OCI-LY7 (cell line): ENCODE data around the gene DPH1. TPM values are rescaled to one million over a fixed set of nuclear protein-coding genes. Genes with fewer than 3 reads are reported as not detected.
A peak's percentile ranks its signal among the peaks of the same experiment; 100 is the strongest.

Experiments used
- BruUV-seq: library from RNA; stranded (reverse); fragments of 400-500 nt; replicated peaks from 2 replicates; lab custom pipeline; 2021; lab: Mats Ljungman, UMichigan
- CTCF ChIA-PET: fragments of 300-600 bp; sonication (Branson Sonifier 250); formaldehyde crosslinking; loops from one replicate; lab custom pipeline; 2022; ENCODE audit warnings: antibody characterized with exemption; ENCODE audit not compliant: unreplicated experiment; lab: Charles Lee
- POLR2A ChIA-PET: fragments of 300-600 bp; sonication (Branson Sonifier 250); formaldehyde crosslinking; loops from one replicate; lab custom pipeline; 2022; ENCODE audit warnings: antibody characterized with exemption; lab: Charles Lee
- DNase-seq: peaks from one replicate; pipeline ENCODE4 v3.0.0-alpha.2; 2015; ENCODE audit warnings: low spot score
- H2AFZ ChIP-seq: fragments of 200-600 bp; sonication (generic), shearing (Covaris generic); 2 replicates; pipeline ENCODE4 v1.6.1; 2014; ENCODE audit warnings: mild to moderate bottlenecking, antibody characterized with exemption, low read length, moderate library complexity
- H3K27ac ChIP-seq: fragments of 200-600 bp; sonication (generic); 2 replicates; pipeline ENCODE4 v1.5.1; 2014; ENCODE audit warnings: mixed run types, low read depth, mild to moderate bottlenecking, moderate library complexity, low read length, inconsistent platforms; ENCODE audit not compliant: poor library complexity, severe bottlenecking
- H3K36me3 ChIP-seq: fragments of 200-600 bp; sonication (generic); 2 replicates; pipeline ENCODE4 v1.6.1; 2014; ENCODE audit warnings: mild to moderate bottlenecking, antibody characterized with exemption, low read length, moderate library complexity, mixed read lengths; ENCODE audit not compliant: insufficient read depth
- H3K4me1 ChIP-seq: fragments of 200-600 bp; sonication (generic); 2 replicates; pipeline ENCODE4 v1.5.1; 2014; ENCODE audit warnings: mild to moderate bottlenecking, low read length; ENCODE audit not compliant: insufficient read depth, poor library complexity, severe bottlenecking
- H3K4me2 ChIP-seq: fragments of 200-600 bp; sonication (generic); 2 replicates; pipeline ENCODE4 v1.6.1; 2014; ENCODE audit warnings: mild to moderate bottlenecking, low read length
- H3K4me3 ChIP-seq: fragments of 200-600 bp; sonication (generic); 2 replicates; pipeline ENCODE4 v1.5.1; 2014; ENCODE audit warnings: mild to moderate bottlenecking, low read depth, low read length; ENCODE audit not compliant: poor library complexity, severe bottlenecking
- H3K79me2 ChIP-seq: fragments of 200-600 bp; sonication (generic); 2 replicates; pipeline ENCODE4 v1.6.1; 2016; ENCODE audit warnings: low read depth, mild to moderate bottlenecking, low read length, moderate library complexity, mixed read lengths; ENCODE audit not compliant: insufficient read depth
- H3K9me2 ChIP-seq: fragments of 200-600 bp; sonication (generic); 2 replicates; pipeline ENCODE4 v1.6.1; 2016; ENCODE audit warnings: mild to moderate bottlenecking, low read length, mixed read lengths; ENCODE audit not compliant: insufficient read depth
- H3K9me3 ChIP-seq: fragments of 200-600 bp; sonication (generic); 2 replicates; pipeline ENCODE4 v1.6.1; 2014; ENCODE audit warnings: mild to moderate bottlenecking, mixed run types, low read length, mixed read lengths
- H4K20me1 ChIP-seq: fragments of 200-600 bp; sonication (generic); 2 replicates; pipeline ENCODE4 v1.6.1; 2014; ENCODE audit warnings: mild to moderate bottlenecking, antibody characterized with exemption, low read length, moderate library complexity, mixed read lengths; ENCODE audit not compliant: insufficient read depth
- EZH2phosphoT487 ChIP-seq: fragments of 200-600 bp; sonication (generic); IDR thresholded peaks from 2 replicates; pipeline ENCODE4 v1.6.1; 2018; ENCODE audit warnings: low read depth, borderline replicate concordance, mild to moderate bottlenecking, mixed run types, antibody characterized with exemption, low read length, moderate library complexity, mixed read lengths
- intact Hi-C: fragments of 100-400 bp; cut with micrococcal nuclease; formaldehyde crosslinking; loops from one replicate; pipeline ENCODE4 v1.10.0; 2022; ENCODE audit not compliant: unreplicated experiment
- total RNA-seq, 2 experiments: library from RNA; depleted of rRNA in 1 of 2; stranded (reverse); fragments of >200 nt in 1 of 2; shearing (Covaris generic) in 1 of 2; gene quantifications; 2 replicates each; pipeline ENCODE4 v1.2.3, GENCODE V29; 2014 to 2022
- TF ChIP-seq, protein P1 (sequence below): fragments of 200-600 bp; sonication (generic); conservative IDR thresholded peaks from 2 replicates; pipeline ENCODE4 v1.5.1; 2014; ENCODE audit warnings: mild to moderate bottlenecking, antibody characterized with exemption, low read length, moderate library complexity, mixed read lengths

Gene DPH1
- total RNA-seq, 2 experiments from 2014 or later = 26.5 to 35.1 TPM

DNA sequence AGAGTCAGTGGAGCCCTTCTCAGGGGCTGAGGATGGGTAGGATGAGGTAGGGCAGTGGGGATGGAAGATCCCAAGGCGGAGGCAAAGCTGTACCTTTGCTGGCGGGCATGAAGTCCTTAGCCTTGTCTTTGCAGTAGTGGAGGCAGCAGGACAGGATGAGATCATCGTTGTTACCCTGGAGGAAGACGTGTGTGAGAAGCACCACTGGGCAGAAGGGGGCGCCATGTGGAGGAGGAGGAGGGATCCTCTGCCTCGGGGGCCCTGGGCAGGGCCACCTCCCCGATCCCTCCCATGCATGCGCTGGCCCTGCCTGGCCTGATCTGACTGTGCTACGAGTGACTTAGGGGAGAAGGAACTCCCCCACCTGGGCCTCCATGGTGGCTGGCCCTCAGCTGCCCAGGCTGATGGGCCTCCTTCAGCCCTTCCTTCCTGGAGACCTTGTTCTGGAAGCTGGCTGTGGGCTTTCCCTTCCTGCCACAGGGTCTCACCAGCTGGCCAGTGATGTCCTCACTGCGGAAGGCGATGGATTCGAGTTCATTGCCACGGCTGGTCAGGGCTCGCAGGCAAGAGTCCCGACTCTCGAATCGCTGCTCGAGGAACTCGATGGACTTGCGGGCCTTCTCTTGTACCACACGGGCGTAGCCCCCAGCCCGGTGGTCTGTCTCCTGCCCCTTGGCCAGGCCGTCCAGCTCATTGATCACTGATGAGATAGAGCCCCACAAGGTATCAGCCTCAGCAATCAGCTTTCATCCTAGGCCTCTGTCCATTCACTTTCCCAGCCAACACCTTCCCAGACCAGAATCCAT is 35.2 kb downstream of the DPH1 start:
- no peak overlapping the region for H3K27ac ChIP-seq
- H2AFZ ChIP-seq = no peak overlapping the region
- no peaks in the 10 kb centered on the region for H3K36me3 ChIP-seq
- intact Hi-C loops = no loop called here
- no peaks in the 10 kb centered on the region for H3K9me2 ChIP-seq
- TF ChIP-seq, protein P1, sequence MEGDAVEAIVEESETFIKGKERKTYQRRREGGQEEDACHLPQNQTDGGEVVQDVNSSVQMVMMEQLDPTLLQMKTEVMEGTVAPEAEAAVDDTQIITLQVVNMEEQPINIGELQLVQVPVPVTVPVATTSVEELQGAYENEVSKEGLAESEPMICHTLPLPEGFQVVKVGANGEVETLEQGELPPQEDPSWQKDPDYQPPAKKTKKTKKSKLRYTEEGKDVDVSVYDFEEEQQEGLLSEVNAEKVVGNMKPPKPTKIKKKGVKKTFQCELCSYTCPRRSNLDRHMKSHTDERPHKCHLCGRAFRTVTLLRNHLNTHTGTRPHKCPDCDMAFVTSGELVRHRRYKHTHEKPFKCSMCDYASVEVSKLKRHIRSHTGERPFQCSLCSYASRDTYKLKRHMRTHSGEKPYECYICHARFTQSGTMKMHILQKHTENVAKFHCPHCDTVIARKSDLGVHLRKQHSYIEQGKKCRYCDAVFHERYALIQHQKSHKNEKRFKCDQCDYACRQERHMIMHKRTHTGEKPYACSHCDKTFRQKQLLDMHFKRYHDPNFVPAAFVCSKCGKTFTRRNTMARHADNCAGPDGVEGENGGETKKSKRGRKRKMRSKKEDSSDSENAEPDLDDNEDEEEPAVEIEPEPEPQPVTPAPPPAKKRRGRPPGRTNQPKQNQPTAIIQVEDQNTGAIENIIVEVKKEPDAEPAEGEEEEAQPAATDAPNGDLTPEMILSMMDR = peak; percentile 70
- no peak for TF ChIP-seq EZH2phosphoT487
- no peaks in the 10 kb centered on the region for H3K79me2 ChIP-seq
- H4K20me1 ChIP-seq = no peaks in the 10 kb centered on the region
- H3K4me1 ChIP-seq = peaks cover 28% of the 10 kb centered on the region
- CTCF ChIA-PET = interaction anchor here (0.9 kb wide), 1 partner anchor 53 kb away, joined by 3 read pairs; no protein-coding TSS in a partner anchor
- peak; percentile 53 for DNase-seq
- H3K4me2 ChIP-seq = peak overlapping the region; percentile 37
- POLR2A ChIA-PET = no interaction called here
- no peaks in the 10 kb centered on the region for H3K9me3 ChIP-seq
- BruUV-seq = no TSS peak
- no peak overlapping the region for H3K4me3 ChIP-seq

DNA sequence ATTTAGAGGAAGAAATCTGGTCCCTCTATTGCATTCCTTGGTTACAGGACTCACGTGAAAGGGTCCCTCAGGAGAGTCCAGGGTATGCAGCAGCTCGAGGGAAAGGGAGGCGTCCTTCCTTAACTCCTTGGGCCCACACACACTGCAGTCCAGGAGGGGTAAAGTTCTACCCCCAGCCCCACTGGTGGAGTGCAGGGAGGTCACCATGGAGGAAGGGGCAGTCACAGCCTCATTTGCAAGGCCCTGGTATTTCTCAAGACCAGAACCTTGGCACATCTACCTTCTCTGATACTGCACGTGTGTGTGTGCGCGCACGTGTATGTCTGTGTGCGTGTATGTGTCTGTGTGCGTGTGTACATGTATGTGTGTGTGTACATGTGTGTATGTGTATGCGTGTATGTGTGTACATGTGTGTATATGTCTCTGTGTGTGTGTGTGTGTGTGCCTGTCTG is 36.0 kb downstream of the DPH1 start:
- TF ChIP-seq, protein P1 = no peak
- no peak for TF ChIP-seq EZH2phosphoT487
- no peaks in the 10 kb centered on the region for H3K79me2 ChIP-seq
- H2AFZ ChIP-seq = no peak overlapping the region
- no peak overlapping the region for H3K4me2 ChIP-seq
- H3K4me1 ChIP-seq = peaks cover 28% of the 10 kb centered on the region
- H3K9me2 ChIP-seq = no peaks in the 10 kb centered on the region
- no peaks in the 10 kb centered on the region for H3K9me3 ChIP-seq
- no TSS peak for BruUV-seq
- H3K27ac ChIP-seq = no peak overlapping the region
- no peaks in the 10 kb centered on the region for H3K36me3 ChIP-seq
- H3K4me3 ChIP-seq = no peak overlapping the region
- ChIA-PET CTCF (no interaction called here), POLR2A (no interaction called here)
- DNase-seq = no peak
- no peaks in the 10 kb centered on the region for H4K20me1 ChIP-seq
- intact Hi-C loops = no loop called here

DNA sequence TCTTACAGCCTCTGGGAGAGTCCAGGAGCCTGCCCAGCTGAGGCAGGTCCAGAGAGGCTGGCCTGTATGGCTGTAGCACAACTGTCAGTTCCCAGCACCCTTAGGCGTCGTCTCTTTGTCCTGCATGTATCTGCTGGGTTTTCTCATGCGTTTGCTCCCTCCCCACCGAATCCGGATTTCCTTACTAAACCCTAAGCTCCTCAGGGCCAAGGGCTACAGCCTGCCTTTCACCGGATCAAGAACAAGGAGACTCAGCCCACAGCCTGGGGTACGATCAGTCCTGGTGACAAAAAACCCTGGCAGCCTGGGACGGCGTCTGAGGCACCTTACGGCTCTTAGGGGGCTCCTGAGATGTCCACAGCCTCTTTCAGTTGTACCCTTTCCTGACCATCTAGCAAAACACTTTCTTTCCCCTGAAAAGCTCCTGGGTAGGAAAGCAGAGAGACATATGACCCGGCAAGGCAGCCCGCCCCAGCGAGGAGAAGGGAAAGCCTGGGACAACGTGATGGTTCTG is 37.2 kb downstream of the DPH1 start:
- Histone ChIP-seq H4K20me1 (no peaks in the 10 kb centered on the region), H3K27ac (no peak overlapping the region), H3K4me3 (no peak overlapping the region), H3K9me3 (no peaks in the 10 kb centered on the region), H3K9me2 (no peaks in the 10 kb centered on the region), H3K4me2 (no peak overlapping the region), H3K4me1 (peaks cover 28% of the 10 kb centered on the region), H2AFZ (no peak overlapping the region), H3K36me3 (no peaks in the 10 kb centered on the region), H3K79me2 (no peaks in the 10 kb centered on the region)
- intact Hi-C loops = no loop called here
- no peak for DNase-seq
- ChIA-PET POLR2A (no interaction called here), CTCF (no interaction called here)
- BruUV-seq = no TSS peak
- no peak for TF ChIP-seq EZH2phosphoT487
- TF ChIP-seq, protein P1 = no peak
